H1 (cell line): Measurements from ENCODE around the gene ETV4.

Source experiments
- ATF3 ChIP-seq: IDR thresholded peaks from 2 replicates; pipeline ENCODE4 v1.6.1; 2011; ENCODE audit warnings: low read depth, mild to moderate bottlenecking, low read length; ENCODE audit not compliant: insufficient read depth
- CTCF ChIP-seq, 3 experiments: IDR thresholded peaks; 1 replicate in 2 of 3; 2 replicates in 1 of 3; pipeline versions ENCODE4 v1.5.1 to v1.6.1; 2011; ENCODE audit warnings: low read length in 3 of 3, mild to moderate bottlenecking in 3 of 3, inconsistent platforms in 2 of 3, low read depth in 1 of 3, moderate library complexity in 1 of 3; ENCODE audit not compliant: insufficient read depth in 1 of 3; ENCODE audit errors: control extremely low read depth in 1 of 3
- EZH2 ChIP-seq: fragments of 200-600 bp; sonication (generic); IDR thresholded peaks from 2 replicates; pipeline ENCODE4 v1.7.1; 2012; ENCODE audit warnings: low read depth, mild to moderate bottlenecking, moderate library complexity, low read length, inconsistent platforms; ENCODE audit not compliant: severe bottlenecking
- PHF8 ChIP-seq: fragments of 200-600 bp; sonication (generic); conservative IDR thresholded peaks from 2 replicates; pipeline ENCODE4 v1.7.1; 2012; ENCODE audit warnings: low read depth, mild to moderate bottlenecking, inconsistent platforms, low read length, moderate library complexity
- POLR2A ChIP-seq, 2 experiments: IDR thresholded peaks; 1 replicate in 1 of 2; 2 replicates in 1 of 2; pipeline ENCODE4 v1.6.1; 2011; ENCODE audit warnings: low read depth in 2 of 2, low read length in 2 of 2, mild to moderate bottlenecking in 2 of 2; ENCODE audit errors: control extremely low read depth in 1 of 2
- RNF2 ChIP-seq: fragments of 200-900, 300-1000 bp; sonication (generic); IDR thresholded peaks from 2 replicates; pipeline ENCODE4 v1.7.1; 2016; ENCODE audit warnings: borderline replicate concordance, low read depth, mild to moderate bottlenecking, antibody characterized with exemption, low read length; ENCODE audit not compliant: poor library complexity, severe bottlenecking; ENCODE audit errors: missing control alignments
- ZNF274 ChIP-seq: IDR thresholded peaks from 2 replicates; pipeline ENCODE4 v1.7.0; 2012; ENCODE audit warnings: low read length, borderline replicate concordance; ENCODE audit errors: extremely low read depth
- TF ChIP-seq, protein P1 (sequence below): IDR thresholded peaks from 2 replicates; pipeline ENCODE4 v1.6.1; 2011; ENCODE audit warnings: low read length, improper control_type of control experiment

DNA sequence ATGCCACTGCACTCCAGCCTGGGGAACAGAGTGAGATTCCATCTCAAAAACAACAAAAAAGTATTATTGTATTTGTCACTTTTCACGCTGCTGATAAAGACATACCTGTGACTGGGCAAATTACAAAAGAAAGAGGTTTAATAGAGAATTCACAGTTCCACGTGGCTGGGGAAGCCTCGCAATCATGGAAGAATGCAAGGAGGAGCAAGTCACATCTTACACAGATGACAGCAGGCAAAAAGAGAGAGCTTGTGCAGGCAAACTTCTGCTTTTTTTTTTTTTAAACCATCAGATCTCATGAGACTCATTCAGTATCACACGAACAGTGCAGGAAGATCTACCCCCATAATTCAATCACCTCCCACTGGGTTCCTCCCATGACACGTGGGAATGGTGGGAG is 41.5 kb upstream of the ETV4 start:
- TF ChIP-seq CTCF (IDR thresholded peaks at IDR 0.05; ENCODE audit: control extremely low read depth in 1 of 3, insufficient read depth in 1 of 3, low read depth in 1 of 3, low read length in 3 of 3) (no peak), ATF3 (no peak), RNF2 (no peak), ZNF274 (no peak), EZH2 (no peak), POLR2A (IDR thresholded peaks at IDR 0.05; ENCODE audit: control extremely low read depth in 1 of 2, low read depth in 2 of 2, low read length in 2 of 2) (no peak), PHF8 (no peak)
- TF ChIP-seq, protein P1, sequence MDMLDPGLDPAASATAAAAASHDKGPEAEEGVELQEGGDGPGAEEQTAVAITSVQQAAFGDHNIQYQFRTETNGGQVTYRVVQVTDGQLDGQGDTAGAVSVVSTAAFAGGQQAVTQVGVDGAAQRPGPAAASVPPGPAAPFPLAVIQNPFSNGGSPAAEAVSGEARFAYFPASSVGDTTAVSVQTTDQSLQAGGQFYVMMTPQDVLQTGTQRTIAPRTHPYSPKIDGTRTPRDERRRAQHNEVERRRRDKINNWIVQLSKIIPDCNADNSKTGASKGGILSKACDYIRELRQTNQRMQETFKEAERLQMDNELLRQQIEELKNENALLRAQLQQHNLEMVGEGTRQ: no peak
